Immature natural killer cell (primary cell): ENCODE data around the gene SENP7. TPM values are rescaled to one million over a fixed set of nuclear protein-coding genes. Genes with fewer than 3 reads are reported as not detected.
A peak's percentile ranks its signal among the peaks of the same experiment; 100 is the strongest.
"Not testable (repeated sequence)": the region's sequence is repeated elsewhere in the genome, so short reads cannot be mapped to it uniquely, and the experiment has no call there.

Source experiments
- DNase-seq, 3 donors: peaks; one replicate each; pipeline ENCODE4 v3.0.0; 2022; ENCODE audit warnings: mixed read lengths in 1 of 3
- H3K27ac Mint-ChIP-seq, 6 donors: one replicate each; pipeline ENCODE4 v1.8.0; 2020; ENCODE audit warnings: mixed read lengths in 6 of 6, mild to moderate bottlenecking in 5 of 6, inconsistent platforms in 4 of 6, moderate library complexity in 3 of 6
- H3K27me3 Mint-ChIP-seq, 3 donors: one replicate each; pipeline ENCODE4 v1.8.0; 2020 to 2021; ENCODE audit warnings: low read depth in 3 of 3, mild to moderate bottlenecking in 3 of 3, mixed read lengths in 3 of 3, moderate library complexity in 3 of 3, inconsistent platforms in 1 of 3
- H3K36me3 Mint-ChIP-seq, 3 donors: one replicate each; pipeline ENCODE4 v1.8.0; 2020; ENCODE audit warnings: mixed read lengths in 3 of 3, inconsistent platforms in 2 of 3, mild to moderate bottlenecking in 2 of 3
- H3K4me1 Mint-ChIP-seq, 2 donors: one replicate each; pipeline ENCODE4 v1.8.0; 2020; ENCODE audit warnings: inconsistent platforms in 2 of 2, mild to moderate bottlenecking in 2 of 2, mixed read lengths in 2 of 2, moderate library complexity in 1 of 2
- H3K4me3 Mint-ChIP-seq, 5 donors: one replicate each; pipeline ENCODE4 v1.8.0; 2020; ENCODE audit warnings: mild to moderate bottlenecking in 5 of 5, mixed read lengths in 5 of 5, inconsistent platforms in 3 of 5, moderate library complexity in 3 of 5
- H3K9me3 Mint-ChIP-seq, 6 donors: one replicate each; pipeline ENCODE4 v1.8.0; 2020; ENCODE audit warnings: mild to moderate bottlenecking in 6 of 6, mixed read lengths in 6 of 6, inconsistent platforms in 4 of 6, moderate library complexity in 3 of 6
- polyA plus RNA-seq, 3 donors: library from polyadenylated mRNA; unstranded; fragments of 300-500 nt; fragmentation: Illumina TruSeq; gene quantifications; one replicate each; pipeline ENCODE4 v1.2.3, GENCODE V29; 2021

SENP7 gene, protein sequence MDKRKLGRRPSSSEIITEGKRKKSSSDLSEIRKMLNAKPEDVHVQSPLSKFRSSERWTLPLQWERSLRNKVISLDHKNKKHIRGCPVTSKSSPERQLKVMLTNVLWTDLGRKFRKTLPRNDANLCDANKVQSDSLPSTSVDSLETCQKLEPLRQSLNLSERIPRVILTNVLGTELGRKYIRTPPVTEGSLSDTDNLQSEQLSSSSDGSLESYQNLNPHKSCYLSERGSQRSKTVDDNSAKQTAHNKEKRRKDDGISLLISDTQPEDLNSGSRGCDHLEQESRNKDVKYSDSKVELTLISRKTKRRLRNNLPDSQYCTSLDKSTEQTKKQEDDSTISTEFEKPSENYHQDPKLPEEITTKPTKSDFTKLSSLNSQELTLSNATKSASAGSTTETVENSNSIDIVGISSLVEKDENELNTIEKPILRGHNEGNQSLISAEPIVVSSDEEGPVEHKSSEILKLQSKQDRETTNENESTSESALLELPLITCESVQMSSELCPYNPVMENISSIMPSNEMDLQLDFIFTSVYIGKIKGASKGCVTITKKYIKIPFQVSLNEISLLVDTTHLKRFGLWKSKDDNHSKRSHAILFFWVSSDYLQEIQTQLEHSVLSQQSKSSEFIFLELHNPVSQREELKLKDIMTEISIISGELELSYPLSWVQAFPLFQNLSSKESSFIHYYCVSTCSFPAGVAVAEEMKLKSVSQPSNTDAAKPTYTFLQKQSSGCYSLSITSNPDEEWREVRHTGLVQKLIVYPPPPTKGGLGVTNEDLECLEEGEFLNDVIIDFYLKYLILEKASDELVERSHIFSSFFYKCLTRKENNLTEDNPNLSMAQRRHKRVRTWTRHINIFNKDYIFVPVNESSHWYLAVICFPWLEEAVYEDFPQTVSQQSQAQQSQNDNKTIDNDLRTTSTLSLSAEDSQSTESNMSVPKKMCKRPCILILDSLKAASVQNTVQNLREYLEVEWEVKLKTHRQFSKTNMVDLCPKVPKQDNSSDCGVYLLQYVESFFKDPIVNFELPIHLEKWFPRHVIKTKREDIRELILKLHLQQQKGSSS
- polyA plus RNA-seq: 1 to 10 TPM; 5.6 to 8.1 (median 6.7) TPM

DNA sequence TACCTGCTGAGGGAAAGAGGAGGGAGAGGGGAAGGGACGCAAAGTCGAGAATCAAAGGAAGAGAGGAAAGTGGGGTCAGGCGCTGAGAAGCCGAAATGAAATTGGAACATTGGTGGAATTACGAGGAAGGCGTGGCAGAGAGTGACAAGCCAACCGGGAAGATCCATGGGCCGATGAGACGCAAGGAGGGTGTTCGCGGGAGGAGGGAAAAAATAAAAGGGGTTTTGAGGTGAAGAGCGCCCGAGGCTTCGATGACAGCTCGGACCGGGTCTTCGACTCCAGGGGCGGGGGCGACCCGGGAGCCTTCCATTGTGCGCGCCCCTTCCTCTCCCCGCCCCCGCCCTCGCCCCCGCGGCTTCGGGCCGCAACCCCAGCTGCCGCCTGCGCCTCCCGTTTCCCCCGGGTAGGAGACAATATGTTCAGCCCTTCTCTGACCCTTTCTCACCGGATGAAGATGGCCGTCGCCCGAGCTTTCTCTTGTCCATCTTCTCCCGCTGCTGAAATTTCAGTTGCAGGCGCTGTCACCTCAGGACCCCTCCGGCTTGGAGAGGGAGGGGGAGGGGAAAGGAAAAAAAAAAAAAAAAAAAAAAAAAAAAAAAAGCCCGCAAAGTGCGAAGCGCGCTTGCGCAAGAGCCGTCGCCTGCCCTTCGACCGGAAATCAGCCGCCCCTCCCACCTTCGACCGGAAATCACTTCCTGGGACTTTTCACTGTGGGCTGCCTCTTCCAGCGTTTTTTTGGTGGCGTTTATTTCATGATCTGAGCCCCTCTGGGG, at the start of gene SENP7:
Gene SENP7 (minus strand): TSS at position 567 of the 773 bp plus-strand sequence. CDS start 82 bp downstream, at position 485.
- Mint-ChIP-seq H3K4me3 (peak within 1 kb of the TSS; percentile 94 to 100 (median 99)), H3K27ac (peak within 1 kb of the TSS; percentile 91 to 98 (median 95)), H3K36me3 (peaks cover 3 to 6% (median 4%) of the 10 kb centered on the region in 3 donors), H3K27me3 (peaks cover 16 to 18% (median 16%) of the 10 kb centered on the region in 3 donors), H3K4me1 (peaks cover 36 to 56% of the 10 kb centered on the region in 2 donors), H3K9me3 (no peaks in the 10 kb centered on the region)
- peak; percentile 75 to 79 (median 79) for DNase-seq

DNA sequence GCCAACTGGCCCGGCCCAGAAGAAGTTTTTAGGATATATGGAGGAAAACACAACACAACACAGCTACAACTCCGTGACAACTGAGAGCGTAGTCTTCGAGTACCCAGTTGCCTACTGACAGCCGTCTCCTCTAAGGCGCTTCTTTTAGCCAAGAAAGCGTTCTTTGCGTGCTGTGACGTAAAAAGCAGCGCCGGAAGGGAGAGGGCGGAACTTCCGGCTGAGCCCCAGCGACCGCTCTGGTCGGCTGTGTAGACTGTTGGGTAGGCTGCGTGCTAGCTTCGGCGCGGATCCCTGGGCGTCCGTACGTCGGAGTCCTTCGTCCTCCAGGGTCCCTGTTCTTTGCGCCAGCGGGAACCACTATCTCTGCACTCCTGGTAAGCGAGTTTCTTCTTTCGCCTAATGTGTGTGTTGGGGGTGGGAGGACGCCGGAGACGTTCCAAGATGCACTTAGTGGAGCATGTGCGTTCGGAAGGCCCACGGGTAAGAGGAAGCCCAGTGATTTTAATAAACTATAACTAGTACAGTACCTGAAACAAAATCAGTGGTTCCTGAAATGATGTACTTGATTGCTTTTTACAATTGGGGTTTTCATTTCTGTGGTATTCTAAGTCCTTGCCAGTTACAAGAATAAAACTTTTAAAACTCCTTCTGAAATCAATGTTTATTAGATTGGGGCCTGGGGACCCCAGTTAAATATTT, 48.8 kb upstream of the SENP7 start, which contains the start of gene TRMT10C:
Gene TRMT10C (plus strand): TSS at position 239 of the 699 bp plus-strand sequence. CDS start 2,914 bp downstream, outside the sequence.
- Mint-ChIP-seq H3K4me1 (peaks cover 29 to 40% of the 10 kb centered on the region in 2 donors), H3K27ac (peak within 1 kb of the TSS; percentile 91 to 98 (median 96)), H3K36me3 (peaks cover 0 to 11% (median 10%) of the 10 kb centered on the region in 3 donors), H3K4me3 (peak within 1 kb of the TSS; percentile 97 to 100 (median 98)), H3K9me3 (no peaks in the 10 kb centered on the region), H3K27me3 (peaks cover 8 to 18% (median 14%) of the 10 kb centered on the region in 3 donors)
- peak; percentile 89 to 91 (median 90) for DNase-seq

DNA sequence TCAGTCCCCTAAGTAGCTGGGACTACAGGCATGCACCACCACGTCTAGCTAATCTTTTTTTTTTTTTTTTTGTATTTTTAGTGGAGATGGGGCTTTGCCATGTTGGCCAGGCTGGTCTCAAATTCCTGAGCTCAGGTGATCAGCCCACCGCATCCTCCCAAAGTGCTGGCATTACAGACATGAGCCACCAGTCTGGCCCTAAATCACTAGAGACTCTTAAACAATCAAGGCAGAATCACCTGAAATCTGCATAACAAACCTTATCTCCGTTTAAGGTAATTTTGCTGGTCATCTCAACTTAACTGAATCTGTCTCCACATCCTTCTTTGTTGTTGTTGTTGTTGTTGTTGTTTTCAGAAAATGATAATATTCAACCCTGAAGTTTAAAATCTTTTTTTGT, 43.1 kb upstream of the SENP7 start:
- H3K4me1 Mint-ChIP-seq: peaks cover 4% of the 10 kb centered on the region in 2 donors
- H3K36me3 Mint-ChIP-seq: no peaks in the 10 kb centered on the region
- no peak for DNase-seq
- H3K4me3 Mint-ChIP-seq: no peak overlapping the region
- H3K9me3 Mint-ChIP-seq: no peaks in the 10 kb centered on the region
- H3K27ac Mint-ChIP-seq: no peak overlapping the region
- peaks cover 4 to 25% (median 12%) of the 10 kb centered on the region in 3 donors for H3K27me3 Mint-ChIP-seq

DNA sequence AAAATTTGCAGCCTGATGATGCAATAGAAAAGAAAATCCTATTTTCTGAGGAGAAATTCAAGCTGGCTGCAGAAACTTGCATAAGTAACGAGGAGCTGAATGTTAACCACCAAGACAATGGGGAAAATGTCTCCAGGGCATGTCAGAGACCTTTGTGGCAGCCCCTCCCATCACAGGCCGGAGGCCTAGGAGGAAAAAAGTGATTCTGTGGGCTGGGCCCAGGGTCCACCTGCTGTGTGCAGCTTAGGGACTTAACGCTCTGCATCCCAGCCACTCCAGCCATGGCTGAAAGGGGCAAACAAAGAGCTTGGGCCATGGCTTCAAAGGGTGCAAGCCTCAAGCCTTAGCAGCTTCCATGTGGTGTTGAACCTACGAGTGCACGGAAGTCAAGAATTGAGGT, 40.4 kb upstream of the SENP7 start:
- H3K36me3 Mint-ChIP-seq, H3K4me3 Mint-ChIP-seq, DNase-seq, H3K4me1 Mint-ChIP-seq, H3K9me3 Mint-ChIP-seq, H3K27ac Mint-ChIP-seq: not testable (repeated sequence)
- H3K27me3 Mint-ChIP-seq: peaks cover 2 to 17% (median 9%) of the 10 kb centered on the region in 3 donors

DNA sequence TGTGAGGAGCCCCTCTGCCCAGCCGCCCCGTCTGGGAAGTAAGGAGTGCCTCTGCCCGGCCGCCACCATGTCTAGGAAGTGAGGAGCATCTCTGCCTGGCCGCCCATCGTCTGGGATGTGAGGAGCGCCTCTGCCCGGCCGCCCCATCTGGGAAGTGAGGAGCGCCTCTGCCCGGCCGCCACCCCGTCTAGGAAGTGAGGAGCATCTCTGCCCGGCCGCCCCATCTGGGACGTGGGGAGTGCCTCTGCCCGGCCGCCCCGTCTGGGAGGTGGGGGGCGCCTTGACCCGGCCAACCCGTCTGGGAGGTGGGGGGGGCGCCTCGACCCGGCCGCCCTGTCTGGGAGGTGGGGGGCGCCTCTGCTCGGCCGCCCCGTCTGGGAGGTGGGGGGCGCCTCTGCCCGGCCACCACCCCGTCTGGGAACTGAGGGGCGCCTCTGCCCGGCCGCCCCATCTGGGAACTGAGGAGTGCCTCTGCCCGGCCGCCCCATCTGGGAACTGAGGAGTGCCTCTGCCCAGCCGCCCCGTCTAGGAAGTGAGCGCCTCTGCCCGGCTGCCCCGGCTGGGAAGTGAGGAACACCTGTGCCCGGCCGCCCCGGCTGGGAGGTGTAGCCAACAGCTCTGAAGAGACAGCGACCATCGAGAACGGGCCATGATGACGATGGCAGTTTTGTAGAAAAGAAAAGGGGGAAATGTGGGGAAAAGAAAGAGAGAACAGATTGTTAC, 38.5 kb upstream of the SENP7 start:
- H3K27me3 Mint-ChIP-seq: peaks cover 2 to 11% (median 5%) of the 10 kb centered on the region in 3 donors
- not testable (repeated sequence) for H3K27ac Mint-ChIP-seq, H3K4me1 Mint-ChIP-seq, DNase-seq, H3K9me3 Mint-ChIP-seq, H3K36me3 Mint-ChIP-seq, H3K4me3 Mint-ChIP-seq

DNA sequence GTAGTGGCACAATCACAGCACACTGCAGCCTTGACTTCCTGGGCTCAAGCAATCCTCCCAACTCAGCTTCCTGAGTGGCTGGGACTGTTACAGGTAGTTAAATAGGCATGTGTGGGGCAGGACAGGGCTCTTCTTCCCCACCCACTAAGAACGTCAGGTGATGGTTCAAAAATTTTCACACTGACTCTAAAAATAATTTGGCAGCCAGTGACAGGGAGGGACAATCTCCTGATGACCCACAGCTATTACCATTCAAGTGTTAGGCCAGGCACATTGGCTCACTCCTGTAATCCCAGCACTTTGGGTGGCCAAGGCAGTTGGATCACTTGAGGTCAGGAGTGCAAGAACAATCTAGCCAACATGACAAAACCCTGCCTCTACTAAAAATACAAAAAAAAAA, 36.5 kb upstream of the SENP7 start:
- H3K4me1 Mint-ChIP-seq: no peaks in the 10 kb centered on the region
- H3K4me3 Mint-ChIP-seq: no peak overlapping the region
- no peaks in the 10 kb centered on the region for H3K9me3 Mint-ChIP-seq
- no peak for DNase-seq
- no peak overlapping the region for H3K27ac Mint-ChIP-seq
- no peaks in the 10 kb centered on the region for H3K36me3 Mint-ChIP-seq
- H3K27me3 Mint-ChIP-seq: peaks cover 0 to 8% (median 7%) of the 10 kb centered on the region in 3 donors

DNA sequence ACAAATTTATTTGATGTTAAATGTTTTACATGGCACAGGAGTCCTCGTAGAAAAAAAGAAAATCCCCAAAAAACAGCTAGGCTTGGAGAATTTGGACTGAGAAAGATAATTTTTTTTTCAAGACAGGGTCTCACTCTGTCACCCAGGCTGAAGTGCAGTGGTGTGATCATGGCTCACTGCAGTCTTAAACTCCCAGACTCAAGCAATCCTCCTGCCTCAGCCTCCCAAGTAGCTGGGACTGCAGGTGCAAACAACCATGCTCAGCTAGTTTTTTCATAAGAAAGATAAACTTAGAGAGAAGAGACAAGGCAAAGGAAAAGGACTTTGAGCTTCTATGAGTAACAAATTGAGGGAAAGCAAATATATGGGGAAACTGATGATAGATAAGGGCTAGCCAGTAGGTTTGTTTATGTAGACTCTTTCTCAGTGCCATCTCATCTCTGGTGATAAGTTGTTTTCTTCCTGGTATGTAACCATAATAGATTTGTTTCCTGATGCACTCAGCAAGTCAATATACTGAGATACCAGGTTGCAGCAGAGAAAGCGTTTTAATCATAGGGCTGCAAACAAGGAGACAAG, 35.6 kb upstream of the SENP7 start:
- DNase-seq: no peak
- H3K4me3 Mint-ChIP-seq: no peak overlapping the region
- peaks cover 0 to 9% (median 7%) of the 10 kb centered on the region in 3 donors for H3K27me3 Mint-ChIP-seq
- no peak overlapping the region for H3K27ac Mint-ChIP-seq
- H3K9me3 Mint-ChIP-seq: no peaks in the 10 kb centered on the region
- H3K4me1 Mint-ChIP-seq: no peaks in the 10 kb centered on the region
- H3K36me3 Mint-ChIP-seq: no peaks in the 10 kb centered on the region

DNA sequence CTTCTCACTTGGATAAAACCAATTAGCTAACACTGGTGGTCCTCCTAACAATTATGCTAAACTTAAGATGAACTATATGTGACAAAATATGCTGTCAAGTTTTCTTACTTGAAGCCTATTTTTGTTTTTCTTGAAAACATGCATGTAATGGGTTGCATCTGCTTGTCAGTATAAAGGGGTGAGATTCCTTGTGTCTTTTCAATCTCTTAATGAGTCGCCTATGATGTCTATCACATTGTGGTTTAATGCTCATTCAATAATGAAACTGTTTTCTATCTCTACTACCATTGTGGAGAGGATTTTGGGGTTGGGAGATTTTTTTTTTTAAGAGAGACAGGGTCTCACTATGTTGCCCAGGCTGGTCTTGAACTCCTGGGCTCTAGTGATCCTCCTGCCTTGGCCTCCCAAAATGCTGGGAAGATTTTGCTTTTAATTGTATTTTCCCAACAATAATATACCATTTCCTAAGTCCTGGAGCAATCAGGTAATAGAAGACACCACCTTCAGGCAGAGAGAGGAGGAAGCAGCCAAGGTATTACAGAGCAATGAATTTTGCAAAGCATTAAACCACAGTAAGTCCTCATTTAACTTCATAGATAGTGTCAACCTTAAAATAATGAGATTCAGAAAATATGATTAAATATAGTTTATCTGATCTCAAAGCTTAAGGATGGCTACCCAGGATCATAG, 31.3 kb upstream of the SENP7 start:
- Mint-ChIP-seq H3K4me1 (peaks cover 1 to 8% of the 10 kb centered on the region in 2 donors), H3K36me3 (no peaks in the 10 kb centered on the region), H3K9me3 (no peaks in the 10 kb centered on the region), H3K4me3 (no peak overlapping the region), H3K27ac (no peak overlapping the region), H3K27me3 (peaks cover 0 to 5% (median 4%) of the 10 kb centered on the region in 3 donors)
- DNase-seq: no peak

DNA sequence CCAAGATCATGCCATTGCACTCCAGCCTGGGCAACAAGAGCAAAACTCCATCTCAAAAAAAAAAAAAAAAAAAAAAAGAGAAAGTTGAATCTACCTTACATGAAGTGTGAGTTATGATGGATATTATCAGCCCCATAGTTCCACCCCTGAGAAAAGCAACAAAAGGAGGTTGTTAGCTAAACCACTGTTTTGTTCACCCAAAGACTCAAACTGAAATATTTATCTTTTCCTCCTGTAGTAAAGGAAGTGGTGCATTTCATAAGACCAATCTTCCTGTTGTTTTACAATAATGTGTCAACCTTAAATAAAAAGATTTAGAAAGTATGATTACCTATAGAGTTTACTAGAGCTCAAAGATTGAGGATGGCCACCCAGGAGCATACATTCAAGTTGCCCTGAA, 29.9 kb upstream of the SENP7 start:
- H3K4me3 Mint-ChIP-seq: no peak overlapping the region
- H3K9me3 Mint-ChIP-seq: peaks cover 0 to 1% (median 0%) of the 10 kb centered on the region in 6 donors
- DNase-seq: no peak
- H3K36me3 Mint-ChIP-seq: no peaks in the 10 kb centered on the region
- H3K4me1 Mint-ChIP-seq: peaks cover 1 to 8% of the 10 kb centered on the region in 2 donors
- peak overlapping the region in 2 of 6 donors; percentile 37 to 45 for H3K27ac Mint-ChIP-seq
- peaks cover 0 to 8% (median 2%) of the 10 kb centered on the region in 3 donors for H3K27me3 Mint-ChIP-seq

DNA sequence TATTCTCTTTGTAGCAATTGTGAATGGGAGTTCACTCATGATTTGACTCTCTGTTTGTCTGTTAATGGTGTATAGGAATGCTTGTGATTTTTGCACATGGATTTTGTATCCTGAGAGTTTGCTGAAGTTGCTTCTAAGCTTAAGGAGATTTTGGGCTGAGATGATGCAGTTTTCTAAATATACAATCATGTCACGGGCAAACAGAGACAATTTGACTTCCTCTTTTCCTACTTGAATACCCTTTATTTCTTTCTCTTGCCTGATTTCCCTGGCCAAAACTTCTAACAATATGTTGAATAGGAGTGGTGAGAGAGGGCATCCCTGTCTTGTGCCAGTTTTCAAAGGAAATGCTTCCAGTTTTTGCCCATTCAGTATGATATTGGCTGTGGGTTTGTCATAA, 23.9 kb upstream of the SENP7 start:
- DNase-seq, H3K36me3 Mint-ChIP-seq, H3K27me3 Mint-ChIP-seq, H3K27ac Mint-ChIP-seq, H3K9me3 Mint-ChIP-seq, H3K4me1 Mint-ChIP-seq, H3K4me3 Mint-ChIP-seq: not testable (repeated sequence)

DNA sequence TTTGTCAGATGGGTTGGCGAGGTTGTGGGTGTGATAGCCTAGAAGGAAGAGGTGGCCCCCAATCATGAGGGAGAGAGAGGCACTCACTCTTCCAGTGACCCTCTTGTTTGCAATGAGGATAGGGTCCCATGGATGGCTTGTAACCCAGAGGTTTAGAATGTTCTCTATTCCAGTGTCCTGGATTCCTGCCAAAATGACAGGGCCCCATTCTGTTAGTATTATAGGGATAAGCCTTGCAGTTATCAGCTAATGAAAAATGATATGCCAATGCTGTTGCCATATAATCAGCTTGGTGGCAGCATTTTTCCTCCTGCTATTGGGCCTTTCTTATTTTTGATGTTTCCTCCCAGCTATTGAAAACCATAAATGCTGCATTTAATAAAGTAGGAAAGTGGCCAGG, 23.3 kb upstream of the SENP7 start:
- Mint-ChIP-seq H3K4me1 (no peaks in the 10 kb centered on the region), H3K27ac (no peak overlapping the region)

More for the DNA sequence above, 23.3 kb upstream of the SENP7 start:
- peaks cover 0 to 6% (median 1%) of the 10 kb centered on the region in 3 donors for H3K27me3 Mint-ChIP-seq
- H3K9me3 Mint-ChIP-seq: peaks cover 0 to 1% (median 0%) of the 10 kb centered on the region in 6 donors
- H3K4me3 Mint-ChIP-seq: no peak overlapping the region
- H3K36me3 Mint-ChIP-seq: no peaks in the 10 kb centered on the region
- no peak for DNase-seq
